GM12878 (cell line): ENCODE results near the gene CFAP61. TPM values are rescaled to one million over a fixed set of nuclear protein-coding genes. Genes with fewer than 3 reads are reported as not detected.

Experiments
- ATAC-seq: fragments of 200-7000 bp; cut with Tn5 transposase; 3 replicates; pipeline ENCODE4 v1.9.1; 2020; ENCODE audit warnings: mild to moderate bottlenecking, moderate library complexity
- BruUV-seq: library from RNA; stranded (reverse); fragments of 400-500 nt; replicated peaks from 2 replicates; lab custom pipeline; 2021; lab: Mats Ljungman, UMichigan
- CTCF ChIA-PET: fragments of 300-600 bp; sonication (Branson Sonifier 250); formaldehyde crosslinking; extraction: SDS; loops from one replicate; lab custom pipeline; 2021; ENCODE audit warnings: inconsistent platforms; lab: Yijun Ruan, JAX
- POLR2A ChIA-PET: fragments of 350-600 bp; formaldehyde crosslinking; extraction: SDS; loops from one replicate; lab custom pipeline; 2021; ENCODE audit warnings: inconsistent platforms; lab: Charles Lee
- RAD21 ChIA-PET: fragments of 300-600 bp; sonication (Branson Sonifier 250); formaldehyde crosslinking; loops from one replicate; lab custom pipeline; 2023; ENCODE audit warnings: antibody characterized with exemption; ENCODE audit not compliant: unreplicated experiment; lab: Charles Lee
- SMC1A ChIA-PET: fragments of 300-600 bp; sonication (Branson Sonifier 250); formaldehyde crosslinking; loops from one replicate; lab custom pipeline; 2023; ENCODE audit not compliant: unreplicated experiment, uncharacterized antibody; lab: Charles Lee
- DNase-seq: peaks from one replicate; pipeline ENCODE4 v3.0.0-alpha.2; 2011; ENCODE audit warnings: low read depth, low spot score
- FAIRE-seq: peaks from 3 replicates; lab custom pipeline; 2011; peaks lifted over from hg19 to GRCh38; lab: Jason Lieb, UNC
- H2AFZ ChIP-seq: 2 replicates; pipeline ENCODE4 v1.6.0; 2011; ENCODE audit warnings: low read depth, low read length, control low read depth; ENCODE audit not compliant: control insufficient read depth
- H3K27ac ChIP-seq: 2 replicates; pipeline ENCODE4 v1.5.1; 2011; ENCODE audit warnings: control low read depth; ENCODE audit not compliant: control insufficient read depth, insufficient read depth
- H3K27me3 ChIP-seq, 2 experiments: replicated peaks in 1 of 2; 2 replicates each; pipeline versions ENCODE4 v1.6.0 to v1.6.1; 2011; ENCODE audit warnings: low read length in 1 of 2; ENCODE audit not compliant: control insufficient read depth in 2 of 2, insufficient read depth in 2 of 2
- H3K36me3 ChIP-seq, 2 experiments: 2 replicates each; pipeline ENCODE4 v1.5.1; 2011; ENCODE audit warnings: low read length in 1 of 2; ENCODE audit not compliant: control insufficient read depth in 2 of 2, insufficient read depth in 2 of 2
- H3K4me1 ChIP-seq: 2 replicates; pipeline ENCODE4 v1.6.1; 2011; ENCODE audit warnings: mild to moderate bottlenecking, low read length, moderate library complexity, mixed read lengths; ENCODE audit not compliant: control insufficient read depth, insufficient read depth
- H3K4me2 ChIP-seq: 2 replicates; pipeline ENCODE4 v1.6.0; 2011; ENCODE audit warnings: control low read depth; ENCODE audit not compliant: control insufficient read depth, insufficient read depth
- H3K4me3 ChIP-seq: fragments of 200-600 bp; sonication (generic); 2 replicates; pipeline ENCODE4 v1.5.1; 2016
- H3K79me2 ChIP-seq: 2 replicates; pipeline ENCODE4 v1.6.0; 2011; ENCODE audit warnings: low read length; ENCODE audit not compliant: control insufficient read depth, insufficient read depth
- H3K9ac ChIP-seq: 2 replicates; pipeline ENCODE4 v1.8.0; 2011; ENCODE audit warnings: low read length, control low read depth, mixed read lengths; ENCODE audit not compliant: control insufficient read depth, insufficient read depth
- H3K9me3 ChIP-seq: replicated peaks from 3 replicates; pipeline ENCODE4 v1.5.1; 2011; ENCODE audit warnings: mild to moderate bottlenecking, low read length; ENCODE audit not compliant: control insufficient read depth, insufficient read depth
- H4K20me1 ChIP-seq: 2 replicates; pipeline ENCODE4 v1.6.0; 2011; ENCODE audit not compliant: control insufficient read depth, insufficient read depth
- HDAC2 ChIP-seq: fragments of 200-600 bp; sonication (generic); IDR thresholded peaks from 2 replicates; pipeline ENCODE4 v1.6.1; 2017
- MEF2B ChIP-seq: fragments of 450-650 bp; IDR thresholded peaks from 2 replicates; pipeline ENCODE4 v1.6.1; 2018; ENCODE audit warnings: mild to moderate bottlenecking, moderate library complexity; ENCODE audit not compliant: partially characterized antibody, poor library complexity, severe bottlenecking
- POLR2AphosphoS2 ChIP-seq: IDR thresholded peaks from 2 replicates; pipeline ENCODE4 v1.6.1; 2011; ENCODE audit warnings: low read depth, mild to moderate bottlenecking, low read length, improper control_type of control experiment, moderate library complexity
- RBBP5 ChIP-seq: fragments of 200-600 bp; sonication (generic); conservative IDR thresholded peaks from 2 replicates; pipeline ENCODE4 v1.6.1; 2016
- SIN3A ChIP-seq: IDR thresholded peaks from 2 replicates; pipeline ENCODE4 v1.6.1; 2012; ENCODE audit warnings: low read depth, low read length, improper control_type of control experiment
- SMAD1 ChIP-seq: fragments of 450-650 bp; IDR thresholded peaks from 2 replicates; pipeline ENCODE4 v1.6.1; 2018; ENCODE audit warnings: mild to moderate bottlenecking, low read depth; ENCODE audit not compliant: partially characterized antibody
- TARDBP ChIP-seq: IDR thresholded peaks from 2 replicates; pipeline ENCODE4 v1.6.1; 2016; ENCODE audit warnings: borderline replicate concordance
- WGBS: methylation state at CpG from one replicate; pipeline ENCODE4 v1.1.6; 2016; ENCODE audit warnings: low lambda C conversion rate; ENCODE audit not compliant: insufficient replicate concordance, insufficient coverage; ENCODE audit errors: missing lambda C conversion rate; 5-methylcytosine and 5-hydroxymethylcytosine counted together
- in situ Hi-C: fragments of 300-500 bp; cut with MboI; formaldehyde crosslinking; loops from 9 replicates; pipeline ENCODE4 v1.14.3; 2018; ENCODE audit warnings: mixed read lengths
- intact Hi-C: fragments of 100-400 bp; cut with micrococcal nuclease; formaldehyde crosslinking; loops from one replicate; pipeline ENCODE4 v1.14.2; 2022; ENCODE audit not compliant: unreplicated experiment
- polyA plus RNA-seq, 11 experiments: library from polyadenylated mRNA; depleted of rRNA in 4 of 11; unstranded in 6 of 11; stranded (reverse) in 5 of 11; fragments of >200 nt; fragmentation: Nextera tagmentation in 4 of 11; fragmentation: Illumina TruSeq in 1 of 11; extraction: Ambion mirVana in 4 of 11; extraction: Trizol in 1 of 11; gene quantifications; 1 replicate in 1 of 11; 2 replicates in 10 of 11; pipeline versions ENCODE4 v1.2.1 to v1.2.3, GENCODE V29; 2011 to 2016; ENCODE audit warnings: inconsistent platforms in 2 of 11, missing spikeins in 2 of 11, low read depth in 1 of 11
- total RNA-seq, 4 experiments: library from RNA; depleted of rRNA in 3 of 4; stranded (reverse); fragments of >200 nt in 3 of 4; fragmentation: Illumina TruSeq in 1 of 4; extraction: Trizol in 1 of 4; gene quantifications; 2 replicates each; pipeline versions ENCODE4 v1.2.1 to v1.2.3, GENCODE V29; 2013 to 2021
- TF ChIP-seq, protein P1 (sequence below), 3 experiments: IDR thresholded peaks in 2 of 3; conservative IDR thresholded peaks in 1 of 3; 2 replicates each; pipeline ENCODE4 v1.5.1; 2011; ENCODE audit warnings: low read depth in 3 of 3, low read length in 3 of 3, mild to moderate bottlenecking in 3 of 3, control low read depth in 2 of 3, moderate library complexity in 2 of 3, inconsistent platforms in 1 of 3, mixed read lengths in 1 of 3; ENCODE audit not compliant: control insufficient read depth in 2 of 3, insufficient read depth in 1 of 3; ENCODE audit errors: extremely low read depth in 1 of 3
- TF ChIP-seq, protein P2 (sequence below): IDR thresholded peaks from 2 replicates; pipeline ENCODE4 v1.6.1; 2012; ENCODE audit warnings: mild to moderate bottlenecking, low read depth, low read length
- TF ChIP-seq, protein P3 (sequence below): IDR thresholded peaks from 2 replicates; pipeline ENCODE4 v1.6.1; 2012; ENCODE audit warnings: low read depth, low read length, improper control_type of control experiment

CFAP61 gene
- total and polyA plus RNA-seq, 10 of the 15 experiments (the other 5 are each of a cell fraction or from before 2014, with no cell fraction given), result 0.11 to 0.41 (median 0.24) TPM; not detected in 7

DNA sequence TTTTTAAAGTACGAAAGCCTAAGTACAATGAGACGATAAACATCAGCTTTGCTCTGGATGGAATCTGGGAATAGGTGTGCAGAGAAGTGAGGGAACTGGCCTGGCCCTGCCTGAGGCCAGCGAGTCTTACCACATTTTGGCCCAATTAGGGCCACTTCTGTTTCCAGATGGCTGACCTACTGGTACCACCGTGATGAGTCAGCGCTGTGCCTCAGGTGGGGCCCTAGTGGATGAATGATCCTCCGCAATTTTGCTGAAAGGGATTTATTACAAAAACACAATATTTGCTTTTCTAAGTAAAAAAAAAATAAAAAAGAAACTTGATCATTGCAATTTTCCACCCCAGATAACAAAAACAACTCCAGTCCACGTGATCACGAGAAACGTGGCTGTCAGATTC is 338.1 kb downstream of the CFAP61 start:
- Histone ChIP-seq H3K9me3 (no peaks in the 10 kb centered on the region), H3K27me3 (no peaks in the 10 kb centered on the region), H3K4me1 (no peaks in the 10 kb centered on the region), H3K79me2 (no peaks in the 10 kb centered on the region), H4K20me1 (no peaks in the 10 kb centered on the region), H2AFZ (no peak overlapping the region), H3K9ac (no peak overlapping the region), H3K36me3 (peaks cover 0 to 7% of the 10 kb centered on the region in 2 experiments; a peak in 2 of 4 replicates), H3K4me3 (no peak overlapping the region), H3K4me2 (no peak overlapping the region), H3K27ac (no peak overlapping the region)
- ATAC-seq, result no peak
- ChIA-PET POLR2A (no interaction called here), CTCF (no interaction called here), SMC1A (no interaction called here), RAD21 (no interaction called here)
- no peak for FAIRE-seq
- TF ChIP-seq POLR2AphosphoS2 (no peak), HDAC2 (no peak), SMAD1 (no peak)
- no TSS peak for BruUV-seq
- intact Hi-C loops (no loop called here), in situ Hi-C loops (no loop called here)
- 85% methylated on average over 9 of the region's 9 CpGs for WGBS
- no peak for DNase-seq

DNA sequence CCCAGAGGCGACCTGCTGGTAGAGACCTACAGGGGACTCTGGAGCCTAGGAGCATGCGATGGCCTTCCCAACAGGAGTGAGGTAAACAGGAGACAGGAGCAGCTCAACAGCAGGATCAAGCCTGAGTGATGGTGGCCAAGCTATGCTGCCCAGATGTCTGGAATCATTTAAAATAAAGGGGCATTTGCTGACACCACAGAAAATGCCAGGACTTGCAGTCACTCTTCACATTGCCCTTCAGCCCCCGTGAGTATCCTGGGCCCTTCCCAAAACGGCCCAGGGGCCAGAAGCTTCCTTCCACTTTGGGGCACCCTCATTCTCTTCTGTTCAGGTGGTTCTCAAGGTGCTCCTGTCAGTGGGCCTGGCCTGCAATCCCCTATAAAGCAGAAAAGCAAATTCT is 338.8 kb downstream of the CFAP61 start:
- TF ChIP-seq RBBP5 (no peak), TARDBP (no peak), MEF2B (no peak), SIN3A (no peak)
- TF ChIP-seq, protein P1, sequence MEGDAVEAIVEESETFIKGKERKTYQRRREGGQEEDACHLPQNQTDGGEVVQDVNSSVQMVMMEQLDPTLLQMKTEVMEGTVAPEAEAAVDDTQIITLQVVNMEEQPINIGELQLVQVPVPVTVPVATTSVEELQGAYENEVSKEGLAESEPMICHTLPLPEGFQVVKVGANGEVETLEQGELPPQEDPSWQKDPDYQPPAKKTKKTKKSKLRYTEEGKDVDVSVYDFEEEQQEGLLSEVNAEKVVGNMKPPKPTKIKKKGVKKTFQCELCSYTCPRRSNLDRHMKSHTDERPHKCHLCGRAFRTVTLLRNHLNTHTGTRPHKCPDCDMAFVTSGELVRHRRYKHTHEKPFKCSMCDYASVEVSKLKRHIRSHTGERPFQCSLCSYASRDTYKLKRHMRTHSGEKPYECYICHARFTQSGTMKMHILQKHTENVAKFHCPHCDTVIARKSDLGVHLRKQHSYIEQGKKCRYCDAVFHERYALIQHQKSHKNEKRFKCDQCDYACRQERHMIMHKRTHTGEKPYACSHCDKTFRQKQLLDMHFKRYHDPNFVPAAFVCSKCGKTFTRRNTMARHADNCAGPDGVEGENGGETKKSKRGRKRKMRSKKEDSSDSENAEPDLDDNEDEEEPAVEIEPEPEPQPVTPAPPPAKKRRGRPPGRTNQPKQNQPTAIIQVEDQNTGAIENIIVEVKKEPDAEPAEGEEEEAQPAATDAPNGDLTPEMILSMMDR (IDR thresholded peaks at IDR 0.05 in 2 of 3, conservative IDR thresholded peaks at IDR 0.05 in 1 of 3; ENCODE audit: control insufficient read depth in 2 of 3, extremely low read depth in 1 of 3, insufficient read depth in 1 of 3, low read depth in 3 of 3, low read length in 3 of 3), result no peak
- TF ChIP-seq, protein P2, sequence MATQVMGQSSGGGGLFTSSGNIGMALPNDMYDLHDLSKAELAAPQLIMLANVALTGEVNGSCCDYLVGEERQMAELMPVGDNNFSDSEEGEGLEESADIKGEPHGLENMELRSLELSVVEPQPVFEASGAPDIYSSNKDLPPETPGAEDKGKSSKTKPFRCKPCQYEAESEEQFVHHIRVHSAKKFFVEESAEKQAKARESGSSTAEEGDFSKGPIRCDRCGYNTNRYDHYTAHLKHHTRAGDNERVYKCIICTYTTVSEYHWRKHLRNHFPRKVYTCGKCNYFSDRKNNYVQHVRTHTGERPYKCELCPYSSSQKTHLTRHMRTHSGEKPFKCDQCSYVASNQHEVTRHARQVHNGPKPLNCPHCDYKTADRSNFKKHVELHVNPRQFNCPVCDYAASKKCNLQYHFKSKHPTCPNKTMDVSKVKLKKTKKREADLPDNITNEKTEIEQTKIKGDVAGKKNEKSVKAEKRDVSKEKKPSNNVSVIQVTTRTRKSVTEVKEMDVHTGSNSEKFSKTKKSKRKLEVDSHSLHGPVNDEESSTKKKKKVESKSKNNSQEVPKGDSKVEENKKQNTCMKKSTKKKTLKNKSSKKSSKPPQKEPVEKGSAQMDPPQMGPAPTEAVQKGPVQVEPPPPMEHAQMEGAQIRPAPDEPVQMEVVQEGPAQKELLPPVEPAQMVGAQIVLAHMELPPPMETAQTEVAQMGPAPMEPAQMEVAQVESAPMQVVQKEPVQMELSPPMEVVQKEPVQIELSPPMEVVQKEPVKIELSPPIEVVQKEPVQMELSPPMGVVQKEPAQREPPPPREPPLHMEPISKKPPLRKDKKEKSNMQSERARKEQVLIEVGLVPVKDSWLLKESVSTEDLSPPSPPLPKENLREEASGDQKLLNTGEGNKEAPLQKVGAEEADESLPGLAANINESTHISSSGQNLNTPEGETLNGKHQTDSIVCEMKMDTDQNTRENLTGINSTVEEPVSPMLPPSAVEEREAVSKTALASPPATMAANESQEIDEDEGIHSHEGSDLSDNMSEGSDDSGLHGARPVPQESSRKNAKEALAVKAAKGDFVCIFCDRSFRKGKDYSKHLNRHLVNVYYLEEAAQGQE, result no peak
- TF ChIP-seq, protein P3, sequence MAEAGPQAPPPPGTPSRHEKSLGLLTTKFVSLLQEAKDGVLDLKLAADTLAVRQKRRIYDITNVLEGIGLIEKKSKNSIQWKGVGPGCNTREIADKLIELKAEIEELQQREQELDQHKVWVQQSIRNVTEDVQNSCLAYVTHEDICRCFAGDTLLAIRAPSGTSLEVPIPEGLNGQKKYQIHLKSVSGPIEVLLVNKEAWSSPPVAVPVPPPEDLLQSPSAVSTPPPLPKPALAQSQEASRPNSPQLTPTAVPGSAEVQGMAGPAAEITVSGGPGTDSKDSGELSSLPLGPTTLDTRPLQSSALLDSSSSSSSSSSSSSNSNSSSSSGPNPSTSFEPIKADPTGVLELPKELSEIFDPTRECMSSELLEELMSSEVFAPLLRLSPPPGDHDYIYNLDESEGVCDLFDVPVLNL, result no peak
- ATAC-seq, result no peak
- ChIA-PET CTCF (interaction anchor here (0.7 kb wide), 1 partner anchor 782 kb away, joined by 3 read pairs; no protein-coding TSS in a partner anchor), SMC1A (no interaction called here), RAD21 (no interaction called here), POLR2A (no interaction called here)
- Histone ChIP-seq H3K9me3 (no peaks in the 10 kb centered on the region), H3K36me3 (peaks cover 2 to 7% of the 10 kb centered on the region in 2 experiments; a peak in 3 of 4 replicates), H3K9ac (no peak overlapping the region), H2AFZ (no peak overlapping the region), H3K27me3 (no peaks in the 10 kb centered on the region), H3K4me2 (no peak overlapping the region), H3K79me2 (no peaks in the 10 kb centered on the region), H3K4me1 (no peaks in the 10 kb centered on the region), H3K27ac (no peak overlapping the region), H4K20me1 (no peaks in the 10 kb centered on the region), H3K4me3 (no peak overlapping the region)
- intact Hi-C loops (no loop called here), in situ Hi-C loops (no loop called here)
- WGBS, result 52% methylated on average over 4 of the region's 4 CpGs
- BruUV-seq, result no TSS peak
- DNase-seq, result no peak
- no peak for FAIRE-seq
